Fibroblast of skin of abdomen (primary cell): ENCODE results near the gene SNRNP70.

Experiments used
- DNase-seq: peaks from one replicate; pipeline ENCODE4 v3.0.0-alpha.2; 2013

SNRNP70 gene

DNA sequence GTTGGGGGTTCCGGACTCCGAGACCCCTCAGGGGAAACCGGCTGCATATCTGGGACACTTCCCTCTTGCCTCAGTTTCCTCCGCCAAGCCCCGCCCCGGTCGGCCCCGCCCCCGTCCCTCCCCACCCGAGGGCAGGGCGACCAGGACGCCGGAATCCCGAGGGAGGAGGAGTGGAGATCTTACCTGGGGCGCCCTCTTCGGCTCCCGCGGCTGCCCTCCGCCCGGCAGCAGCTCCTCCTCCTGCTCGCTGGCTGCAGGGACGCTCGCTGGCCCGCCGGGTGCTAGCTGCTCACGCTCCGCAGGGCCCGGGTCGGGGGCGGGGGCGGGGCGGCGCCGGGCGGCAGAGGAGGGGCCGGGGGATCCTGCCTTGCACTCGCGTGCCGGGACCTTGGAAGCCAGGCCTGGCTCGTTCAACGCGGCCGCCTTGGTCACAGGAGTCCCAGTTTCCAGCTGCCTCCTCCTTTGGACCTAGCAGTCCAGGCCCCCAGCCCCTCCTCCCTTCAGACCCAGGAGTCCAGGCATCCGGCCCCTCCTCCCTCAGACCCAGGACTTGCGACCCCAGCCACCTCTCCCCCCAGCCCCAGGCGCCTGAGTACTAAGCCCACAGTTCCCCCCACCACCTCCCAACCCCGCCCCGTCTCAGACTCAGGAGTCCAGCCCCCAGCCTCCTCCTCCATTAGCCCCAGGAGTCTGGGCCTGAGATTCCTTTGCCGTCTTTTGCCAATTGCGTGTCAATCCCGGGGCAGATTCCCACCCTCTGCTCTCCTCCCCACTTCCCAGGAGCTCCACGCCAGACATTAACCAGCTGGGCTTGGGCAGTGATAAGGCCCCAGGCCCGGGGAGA lies 20.3 kb upstream of the SNRNP70 start, which contains the start of gene NTF4:
NTF4 (minus strand) TSS at position 51 of the 844 bp plus-strand sequence. CDS start 2,821 bp downstream, outside the sequence.
- DNase-seq, result peak; percentile 28

DNA sequence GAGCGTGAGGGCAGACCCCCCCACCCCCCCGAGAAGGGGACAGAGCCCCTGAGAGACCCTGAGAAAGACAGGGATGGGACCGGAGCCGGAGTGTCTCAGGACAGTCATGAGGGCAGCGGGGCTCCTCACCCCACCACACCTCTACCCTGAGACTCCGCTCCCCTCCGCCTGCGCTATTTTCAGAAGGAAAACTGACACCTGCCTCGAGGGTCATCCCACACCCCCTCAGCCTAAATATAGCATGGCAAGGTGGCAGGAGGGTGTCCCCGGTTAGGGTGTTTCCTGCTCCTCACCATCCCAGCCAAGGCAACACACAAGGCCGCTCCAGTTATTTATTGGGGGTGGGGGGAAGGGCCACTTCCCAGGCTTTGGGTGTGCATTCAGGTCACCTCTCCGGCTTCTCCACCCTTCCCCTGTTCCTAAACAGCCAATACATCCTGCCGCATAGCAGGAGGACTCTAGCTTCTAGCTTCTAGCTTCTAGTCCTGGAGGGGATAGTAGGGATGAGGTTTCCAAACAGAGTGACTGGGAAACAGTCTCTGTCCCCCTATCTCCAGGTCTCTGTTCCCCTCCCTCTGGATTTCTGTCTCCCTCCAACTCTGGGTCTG lies 19.2 kb upstream of the SNRNP70 start:
- DNase-seq, result no peak

GRCh38 chr19:49067554-49067953 lies 17.7 kb upstream of the SNRNP70 start:
- no peak for DNase-seq

DNA sequence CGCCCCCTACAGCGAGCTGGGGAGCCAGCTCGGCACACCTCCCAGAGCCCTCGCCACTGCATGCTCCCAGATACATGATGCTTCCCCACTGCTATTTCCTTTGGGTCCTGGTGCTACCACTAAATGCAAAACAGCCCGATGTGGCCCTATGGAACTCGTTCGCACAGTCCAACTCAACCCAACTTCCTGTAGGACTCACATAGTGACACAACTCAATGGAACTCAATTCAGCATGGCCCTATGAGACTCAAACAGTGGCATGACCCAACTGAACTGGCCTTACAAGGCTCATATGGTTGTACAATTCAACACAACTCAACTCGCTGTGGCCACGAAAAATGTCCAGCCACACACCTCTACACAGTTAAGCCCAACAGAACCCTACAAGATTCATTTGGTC lies 16.2 kb upstream of the SNRNP70 start:
- no peak for DNase-seq

- no peak for DNase-seq
Measured at GRCh38 chr19:49070416-49070815, 14.8 kb upstream of the SNRNP70 start.

- no peak for DNase-seq
Measured at GRCh38 chr19:49071860-49072547, 13.2 kb upstream of the SNRNP70 start.

DNA sequence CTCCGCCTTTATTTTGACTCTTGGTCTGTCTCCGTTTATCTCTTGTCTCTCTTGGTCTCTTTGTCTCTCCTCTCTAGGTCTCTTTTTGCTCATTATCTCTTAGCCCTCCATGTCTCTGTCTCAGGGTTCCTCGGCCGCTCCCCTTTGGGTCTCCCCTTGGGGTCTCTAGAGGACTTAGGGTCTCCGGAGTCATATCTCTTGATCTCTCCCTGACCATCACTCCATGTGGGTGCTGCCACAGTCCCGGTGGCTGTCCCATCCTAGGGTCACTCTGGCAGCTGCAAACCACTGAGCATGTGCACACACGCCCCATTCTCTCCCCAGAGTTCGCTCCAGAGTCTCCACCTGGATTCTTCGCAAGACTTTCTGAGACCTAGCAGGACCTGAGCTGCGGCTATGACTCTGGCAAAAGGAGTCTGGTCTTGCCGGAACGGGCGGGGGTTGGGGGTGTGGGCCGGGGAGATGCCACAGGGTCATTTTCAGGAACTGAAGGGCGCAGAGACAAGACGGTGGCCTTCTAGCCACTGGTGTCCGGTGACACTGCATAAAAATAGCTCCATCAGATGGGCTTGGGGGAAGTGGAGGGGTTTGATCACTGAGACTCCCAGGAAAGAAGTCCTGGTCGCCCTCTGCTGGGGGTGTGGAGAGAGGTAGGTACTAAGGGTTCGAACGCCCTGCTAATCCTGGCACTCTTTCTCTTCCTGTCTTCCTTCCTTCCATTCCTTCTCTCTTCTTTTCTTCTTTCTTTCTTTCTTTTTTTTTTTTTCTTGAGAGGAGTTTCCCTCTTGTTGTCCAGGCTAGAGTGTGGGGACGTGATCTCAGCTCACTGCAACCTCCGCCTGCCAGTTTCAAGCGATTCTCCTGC lies 11.5 kb upstream of the SNRNP70 start:
- no peak for DNase-seq

- DNase-seq, result peak; percentile 37
Measured at GRCh38 chr19:49074869-49075268, 10.4 kb upstream of the SNRNP70 start.

DNA sequence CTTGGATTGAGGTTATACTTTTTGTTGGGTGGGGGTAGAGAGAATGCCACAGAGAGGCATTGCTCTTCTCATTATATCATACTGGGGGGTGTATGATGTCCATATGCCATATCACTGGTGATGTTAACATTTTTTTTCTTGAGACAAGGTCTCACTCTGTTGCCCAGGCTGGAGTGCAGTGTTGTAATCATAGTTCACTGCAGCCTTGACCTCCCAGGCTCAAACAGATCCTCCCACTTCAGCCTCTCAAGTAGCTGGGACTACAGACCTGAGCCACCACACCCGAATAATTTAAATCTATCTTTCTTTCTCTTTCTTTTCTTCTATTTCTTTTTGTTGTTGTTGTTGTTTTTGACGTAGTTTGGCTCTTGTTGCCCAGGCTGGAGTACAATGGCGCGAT lies 4.9 kb upstream of the SNRNP70 start:
- DNase-seq, result no peak

- no peak for DNase-seq
Measured at GRCh38 chr19:49081273-49081672, 4.0 kb upstream of the SNRNP70 start.

DNA sequence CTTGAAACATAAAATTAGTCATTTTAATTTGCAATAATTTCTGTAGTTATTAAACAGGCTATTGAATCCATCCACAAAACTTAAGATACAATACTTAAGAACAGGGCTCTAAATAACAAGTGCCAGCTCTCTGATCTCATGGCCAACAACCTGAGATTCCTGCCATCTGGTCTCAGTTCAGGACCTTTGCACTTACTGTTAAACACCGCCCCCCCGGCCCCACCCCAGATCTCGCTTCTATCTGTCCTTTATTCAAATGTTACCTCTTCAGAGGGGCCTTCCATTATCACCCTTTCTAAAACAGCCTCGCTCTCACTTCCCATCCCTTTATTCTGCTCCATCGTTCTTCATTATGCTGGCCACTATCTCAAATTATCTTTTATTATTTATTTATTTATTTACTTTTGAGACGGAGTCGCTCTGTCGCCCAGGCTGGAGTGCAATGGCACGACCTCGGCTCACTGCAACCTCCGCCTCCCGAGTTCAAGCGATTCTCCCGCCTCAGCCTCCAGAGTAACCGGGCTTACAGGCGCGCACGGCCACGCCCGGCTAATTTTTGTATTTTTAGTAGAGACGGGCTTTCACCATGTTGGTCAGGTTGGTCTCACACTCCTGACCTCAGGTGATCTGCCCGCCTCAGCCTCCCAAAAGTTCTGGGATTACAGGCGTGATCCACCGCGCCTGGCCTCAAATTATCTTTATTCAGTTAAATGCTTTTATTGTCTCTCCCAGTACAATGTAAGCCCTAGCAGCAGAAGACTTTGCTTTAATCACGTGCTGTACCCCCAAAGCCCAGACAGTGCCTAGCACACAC lies 838 bp upstream of the SNRNP70 start:
- no peak for DNase-seq

- DNase-seq, result no peak
Measured at GRCh38 chr19:49085868-49086232, 599 bp downstream of the SNRNP70 start.

- no peak for DNase-seq
Measured at GRCh38 chr19:49086296-49086695, 1.0 kb downstream of the SNRNP70 start.

DNA sequence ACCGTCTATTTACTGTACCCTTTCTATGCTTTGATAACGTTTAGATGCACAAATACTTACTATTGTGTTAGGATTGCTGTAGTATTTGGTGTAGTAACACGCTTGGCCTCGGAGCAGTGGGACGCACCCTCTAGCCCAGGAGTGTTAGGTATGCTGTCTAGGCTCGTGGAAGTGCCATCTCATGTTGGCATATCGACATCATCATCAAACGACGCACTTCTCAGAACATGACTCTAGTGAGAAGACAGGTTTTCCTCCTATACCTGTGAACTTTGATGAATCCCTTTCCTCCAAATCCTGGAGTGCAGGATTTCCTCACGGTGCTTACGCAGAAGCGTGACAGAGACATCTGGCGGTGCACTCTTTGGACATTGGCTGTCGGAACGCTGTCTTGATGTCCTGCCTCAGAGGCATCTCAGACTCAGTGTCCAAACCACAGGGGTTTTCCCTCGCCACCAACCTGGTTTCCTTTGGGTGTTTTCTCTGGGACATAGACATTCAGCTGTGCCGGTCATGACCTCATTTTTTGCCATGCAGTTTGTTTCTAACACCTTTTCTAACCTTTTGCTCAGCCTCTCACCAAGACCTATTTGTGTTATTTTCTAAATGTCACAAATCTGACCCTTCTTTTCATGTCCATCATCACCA lies 6.3 kb downstream of the SNRNP70 start:
- no peak for DNase-seq

DNA sequence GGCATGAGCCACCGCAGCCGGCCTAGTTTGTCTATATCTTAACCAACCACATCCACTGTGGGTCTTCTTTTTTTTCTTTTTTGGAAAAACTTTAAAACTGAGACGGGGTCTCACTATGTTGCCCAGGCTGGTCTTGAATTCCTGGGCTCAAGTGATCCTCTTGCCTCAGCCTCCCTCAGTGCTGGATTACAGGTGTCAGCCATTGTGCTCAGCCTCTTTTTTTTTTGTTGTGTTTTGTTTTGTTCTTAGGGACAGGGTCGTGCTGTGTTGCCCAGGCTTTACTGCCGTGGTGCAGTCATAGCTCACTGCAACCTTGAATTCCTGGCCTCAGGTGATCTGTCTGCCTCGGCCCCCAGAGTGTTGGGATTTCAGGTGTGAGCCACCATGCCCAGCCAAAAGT lies 7.4 kb downstream of the SNRNP70 start:
- DNase-seq, result no peak

GRCh38 chr19:49094505-49095482 lies 9.5 kb downstream of the SNRNP70 start:
- DNase-seq, result no peak

GRCh38 chr19:49097453-49098288 lies 12.4 kb downstream of the SNRNP70 start:
- DNase-seq, result peak; percentile 62

DNA sequence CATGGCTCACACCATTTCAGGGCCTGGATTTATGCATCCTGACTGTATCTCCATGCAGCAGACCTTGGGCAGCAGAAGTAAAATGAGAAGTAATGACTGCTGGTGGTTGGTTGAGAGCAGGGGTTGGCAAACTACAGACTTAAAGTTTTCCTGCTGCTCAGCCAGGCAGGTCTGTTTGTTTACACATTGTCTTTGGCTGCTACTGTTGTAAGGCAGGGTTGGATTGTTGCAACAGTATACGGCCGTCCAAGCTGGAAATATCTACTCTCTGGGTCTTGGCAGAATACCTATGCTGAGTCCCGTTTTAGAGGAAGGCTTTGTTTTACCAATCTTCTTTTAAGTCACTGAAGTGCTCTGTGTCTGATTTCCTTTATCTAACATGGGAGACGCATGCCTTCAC lies 13.5 kb downstream of the SNRNP70 start:
- DNase-seq, result no peak

GRCh38 chr19:49101160-49101559 lies 15.9 kb downstream of the SNRNP70 start:
- no peak for DNase-seq
